Naive thymus-derived CD4-positive, alpha-beta T cell (primary cell): ENCODE results near the gene EZR. TPM values are rescaled to one million over a fixed set of nuclear protein-coding genes. Genes with fewer than 3 reads are reported as not detected.
A peak's percentile ranks its signal among the peaks of the same experiment; 100 is the strongest.

Experiments used
- ATAC-seq: fragments of 150-1000 bp; cut with Tn5 transposase; 2 replicates; pipeline ENCODE4 v1.10.0; 2021; ENCODE audit warnings: mild to moderate bottlenecking, moderate library complexity
- CTCF ChIA-PET: fragments of 350-600 bp; sonication (Branson Sonifier 250); formaldehyde crosslinking; loops from one replicate; lab custom pipeline; 2021; ENCODE audit warnings: antibody characterized with exemption; lab: Charles Lee
- POLR2A ChIA-PET: fragments of 350-600 bp; sonication (Branson Sonifier 250); formaldehyde crosslinking; loops from one replicate; lab custom pipeline; 2021; ENCODE audit warnings: antibody characterized with exemption, inconsistent platforms; lab: Charles Lee
- DNase-seq, 9 donors: peaks; one replicate each; pipeline versions ENCODE4 v3.0.0 to v3.0.0-alpha.2; 2020 to 2022; ENCODE audit warnings: mixed read lengths in 1 of 9
- H3K27ac ChIP-seq: one replicate; pipeline ENCODE4 v1.7.0; 2013; ENCODE audit warnings: mild to moderate bottlenecking, low read depth, low read length, moderate library complexity
- H3K27me3 ChIP-seq, 2 donors: one replicate each; pipeline ENCODE4 v1.7.0; 2013; ENCODE audit warnings: low read length in 2 of 2, mild to moderate bottlenecking in 2 of 2, moderate library complexity in 2 of 2; ENCODE audit not compliant: control insufficient read depth in 2 of 2, insufficient read depth in 2 of 2
- H3K36me3 ChIP-seq, 3 experiments: 1 replicate in 2 of 3; 2 replicates in 1 of 3; pipeline ENCODE4 v1.7.0; 2013; ENCODE audit warnings: low read length in 3 of 3, mild to moderate bottlenecking in 3 of 3, moderate library complexity in 1 of 3; ENCODE audit not compliant: insufficient read depth in 3 of 3, control insufficient read depth in 2 of 3
- H3K4me1 ChIP-seq, 2 donors: one replicate each; pipeline ENCODE4 v1.7.0; 2013; ENCODE audit warnings: low read length in 2 of 2, mild to moderate bottlenecking in 2 of 2, moderate library complexity in 1 of 2; ENCODE audit not compliant: control insufficient read depth in 2 of 2, insufficient read depth in 2 of 2
- H3K4me3 ChIP-seq: 2 replicates; pipeline ENCODE4 v1.7.0; 2013; ENCODE audit warnings: mild to moderate bottlenecking, low read length
- H3K9me3 ChIP-seq, 3 experiments: 1 replicate in 2 of 3; 2 replicates in 1 of 3; pipeline ENCODE4 v1.7.0; 2013; ENCODE audit warnings: low read length in 3 of 3; ENCODE audit not compliant: control insufficient read depth in 2 of 3
- H3K27ac Mint-ChIP-seq, 9 donors: one replicate each; pipeline ENCODE4 v1.8.0; 2020 to 2022; ENCODE audit warnings: mixed read lengths in 9 of 9, mild to moderate bottlenecking in 8 of 9, moderate library complexity in 5 of 9, inconsistent platforms in 2 of 9
- H3K27me3 Mint-ChIP-seq, 5 donors: one replicate each; pipeline ENCODE4 v1.8.0; 2021 to 2022; ENCODE audit warnings: mixed read lengths in 5 of 5, mild to moderate bottlenecking in 1 of 5
- H3K36me3 Mint-ChIP-seq, 5 donors: one replicate each; pipeline ENCODE4 v1.8.0; 2020 to 2022; ENCODE audit warnings: mixed read lengths in 5 of 5, mild to moderate bottlenecking in 3 of 5, inconsistent platforms in 1 of 5
- H3K4me1 Mint-ChIP-seq, 7 donors: one replicate each; pipeline ENCODE4 v1.8.0; 2020 to 2022; ENCODE audit warnings: mixed read lengths in 7 of 7, mild to moderate bottlenecking in 3 of 7, inconsistent platforms in 1 of 7
- H3K4me3 Mint-ChIP-seq, 10 donors: one replicate each; pipeline ENCODE4 v1.8.0; 2020 to 2022; ENCODE audit warnings: mild to moderate bottlenecking in 10 of 10, mixed read lengths in 10 of 10, moderate library complexity in 6 of 10, inconsistent platforms in 2 of 10
- H3K9me3 Mint-ChIP-seq, 11 donors: one replicate each; pipeline ENCODE4 v1.8.0; 2020 to 2022; ENCODE audit warnings: mixed read lengths in 11 of 11, mild to moderate bottlenecking in 4 of 11, inconsistent platforms in 1 of 11, moderate library complexity in 1 of 11
- intact Hi-C, 2 donors: fragments of 100-400 bp; cut with micrococcal nuclease; formaldehyde crosslinking; loops; one replicate each; pipeline ENCODE4 v1.15.1; 2023
- polyA plus RNA-seq, 2 donors: library from polyadenylated mRNA; unstranded; fragments of 300-500 nt; fragmentation: Illumina TruSeq; gene quantifications; one replicate each; pipeline ENCODE4 v1.2.3, GENCODE V29; 2021
- total RNA-seq, 6 experiments: library from RNA in 5 of 6; stranded (reverse) in 5 of 6; gene quantifications; 1 replicate in 5 of 6; 2 replicates in 1 of 6; pipeline ENCODE4 v1.2.3 and lab custom pipeline; 2021 to 2026

EZR gene
- total and polyA plus RNA-seq, 7 experiments from 2014 or later: 115 to 201 (median 140) TPM

GRCh38 chr6:158817728-158818580 is 1.2 kb downstream of the EZR start:
- ATAC-seq: peak; percentile 76
- no peaks in the 10 kb centered on the region for H3K27me3 ChIP-seq
- H3K27ac ChIP-seq: peak overlapping the region; percentile 99
- peaks cover 31 to 38% of the 10 kb centered on the region in 2 donors for H3K4me1 ChIP-seq
- no peaks in the 10 kb centered on the region for H3K27me3 Mint-ChIP-seq
- H3K4me3 ChIP-seq: peak overlapping the region; percentile 83
- CTCF ChIA-PET: interaction anchor here (0.8 to 1.3 kb wide), 3 partner anchors 25 to 51 kb away, joined by 3 to 5 read pairs (median 4); no protein-coding TSS in a partner anchor
- H3K36me3 Mint-ChIP-seq: peaks cover 7 to 38% (median 10%) of the 10 kb centered on the region in 5 donors
- peak; percentile 52 to 89 (median 72) for DNase-seq
- peaks cover 0 to 5% (median 3%) of the 10 kb centered on the region in 11 donors for H3K9me3 Mint-ChIP-seq
- POLR2A ChIA-PET: interaction anchor here (0.6 to 2.2 kb wide), 9 partner anchors 9 to 287 kb away, joined by 3 to 21 read pairs (median 5); no protein-coding TSS in a partner anchor
- H3K9me3 ChIP-seq: no peaks in the 10 kb centered on the region
- H3K27ac Mint-ChIP-seq: peak overlapping the region; percentile 91 to 99 (median 97)
- H3K36me3 ChIP-seq: peaks cover 0 to 4% (median 0%) of the 10 kb centered on the region in 3 experiments
- intact Hi-C loops: loop anchor here (1.0 to 10.0 kb wide), 15 partner anchors 9 to 907 kb away; partner anchors contain the start of genes SOD2 (in 1 of the 2), SYTL3 (in 1 of the 2) and WTAP (in 1 of the 2)
- H3K4me1 Mint-ChIP-seq: peaks cover 43 to 60% (median 51%) of the 10 kb centered on the region in 7 donors
- H3K4me3 Mint-ChIP-seq: peak overlapping the region; percentile 91 to 99 (median 96)

- H3K4me1 Mint-ChIP-seq: peaks cover 47 to 65% (median 59%) of the 10 kb centered on the region in 7 donors
- H3K27ac Mint-ChIP-seq: peak overlapping the region; percentile 88 to 99 (median 97)
- H3K4me3 Mint-ChIP-seq: peak overlapping the region; percentile 91 to 99 (median 96)
- Histone ChIP-seq H3K9me3 (no peaks in the 10 kb centered on the region), H3K27me3 (no peaks in the 10 kb centered on the region), H3K4me1 (peaks cover 40 to 47% of the 10 kb centered on the region in 2 donors), H3K27ac (peak overlapping the region; percentile 99), H3K4me3 (peak overlapping the region; percentile 83), H3K36me3 (peaks cover 0 to 4% (median 0%) of the 10 kb centered on the region in 3 experiments)
- no peak for ATAC-seq
- peak in 8 of 9 donors; percentile 21 to 48 (median 38) for DNase-seq
- no peaks in the 10 kb centered on the region for H3K27me3 Mint-ChIP-seq
- intact Hi-C loops: loop anchor here (1.0 to 10.0 kb wide), 8 partner anchors 8 to 908 kb away; partner anchors contain the start of genes SOD2 (in 1 of the 2), SYTL3 (in 1 of the 2) and WTAP (in 1 of the 2)
- ChIA-PET POLR2A (interaction anchor here (0.6 to 2.2 kb wide), 10 partner anchors 8 to 287 kb away, joined by 3 to 21 read pairs (median 4); no protein-coding TSS in a partner anchor), CTCF (interaction anchor here (0.6 to 1.3 kb wide), 4 partner anchors 24 to 110 kb away, joined by 3 to 5 read pairs (median 4); no protein-coding TSS in a partner anchor)
- H3K36me3 Mint-ChIP-seq: peaks cover 10 to 43% (median 13%) of the 10 kb centered on the region in 5 donors
- peaks cover 0 to 6% (median 4%) of the 10 kb centered on the region in 11 donors for H3K9me3 Mint-ChIP-seq
Observed at GRCh38 chr6:158816803-158817727, 2.1 kb downstream of the EZR start.

- Mint-ChIP-seq H3K4me1 (peaks cover 47 to 72% (median 67%) of the 10 kb centered on the region in 7 donors), H3K36me3 (peaks cover 10 to 43% (median 12%) of the 10 kb centered on the region in 5 donors), H3K4me3 (peak overlapping the region; percentile 91 to 99 (median 96)), H3K27ac (peak overlapping the region; percentile 88 to 99 (median 97)), H3K9me3 (peaks cover 0 to 6% (median 2%) of the 10 kb centered on the region in 11 donors), H3K27me3 (no peaks in the 10 kb centered on the region)
- Histone ChIP-seq H3K36me3 (peaks cover 0 to 4% (median 0%) of the 10 kb centered on the region in 3 experiments), H3K4me1 (peaks cover 47 to 50% of the 10 kb centered on the region in 2 donors), H3K27me3 (no peaks in the 10 kb centered on the region), H3K4me3 (peak overlapping the region; percentile 83), H3K9me3 (no peaks in the 10 kb centered on the region), H3K27ac (peak overlapping the region; percentile 99)
- intact Hi-C loops: loop anchor here in 1 of 2 donors (1.0 to 10.0 kb wide), 7 partner anchors 14 to 908 kb away; partner anchors contain the start of genes SOD2, SYTL3 and WTAP
- DNase-seq (no peak), ATAC-seq (no peak)
- ChIA-PET POLR2A (interaction anchor here (0.6 to 2.2 kb wide), 3 partner anchors 53 to 385 kb away, joined by 3 to 21 read pairs (median 3); no protein-coding TSS in a partner anchor), CTCF (interaction anchor here (0.5 kb wide), 1 partner anchor 103 kb away, joined by 4 read pairs; no protein-coding TSS in a partner anchor)
Observed at GRCh38 chr6:158816329-158816728, 2.8 kb downstream of the EZR start.

GRCh38 chr6:158815907-158816306 is 3.3 kb downstream of the EZR start:
- Mint-ChIP-seq H3K36me3 (peaks cover 9 to 43% (median 12%) of the 10 kb centered on the region in 5 donors), H3K27me3 (no peaks in the 10 kb centered on the region), H3K4me3 (peak overlapping the region; percentile 91 to 99 (median 96)), H3K9me3 (peaks cover 0 to 6% (median 0%) of the 10 kb centered on the region in 11 donors), H3K27ac (peak overlapping the region; percentile 88 to 99 (median 97)), H3K4me1 (peaks cover 48 to 76% (median 71%) of the 10 kb centered on the region in 7 donors)
- ChIA-PET CTCF (interaction anchor here (0.5 kb wide), 1 partner anchor 103 kb away, joined by 4 read pairs; no protein-coding TSS in a partner anchor), POLR2A (interaction anchor here (0.6 to 2.2 kb wide), 3 partner anchors 54 to 385 kb away, joined by 3 to 21 read pairs (median 3); no protein-coding TSS in a partner anchor)
- Histone ChIP-seq H3K27me3 (no peaks in the 10 kb centered on the region), H3K9me3 (no peaks in the 10 kb centered on the region), H3K36me3 (peaks cover 0 to 4% (median 0%) of the 10 kb centered on the region in 3 experiments), H3K27ac (peak overlapping the region; percentile 99), H3K4me1 (peaks cover 50% of the 10 kb centered on the region in 2 donors), H3K4me3 (peak overlapping the region; percentile 83)
- DNase-seq (peak in 2 of 9 donors; percentile 25 to 28), ATAC-seq (no peak)
- intact Hi-C loops: loop anchor here in 1 of 2 donors (1.0 to 10.0 kb wide), 7 partner anchors 13 to 909 kb away; partner anchors contain the start of genes SOD2, SYTL3 and WTAP

DNA sequence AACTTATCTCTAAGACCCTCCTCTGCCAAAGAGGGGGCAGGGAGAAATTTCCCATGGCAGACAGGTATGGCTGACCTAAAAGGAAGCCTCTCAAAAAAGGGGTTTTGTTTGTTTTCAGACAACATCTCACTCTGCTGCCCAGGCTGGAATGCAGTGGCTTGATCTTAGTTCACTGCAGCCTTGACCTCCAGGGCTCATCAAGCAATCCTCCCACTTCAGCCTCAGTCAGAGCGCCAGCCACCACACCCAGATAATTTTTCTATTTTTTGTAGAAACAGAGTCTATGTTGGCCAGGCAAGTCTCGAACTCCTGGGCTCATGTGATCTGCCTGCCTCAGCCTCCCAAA is 3.8 kb downstream of the EZR start:
- Mint-ChIP-seq H3K27ac (peak overlapping the region; percentile 88 to 98 (median 96)), H3K9me3 (peaks cover 0 to 6% (median 0%) of the 10 kb centered on the region in 11 donors), H3K4me3 (peak overlapping the region; percentile 72 to 99 (median 96)), H3K36me3 (peaks cover 9 to 45% (median 13%) of the 10 kb centered on the region in 5 donors), H3K27me3 (no peaks in the 10 kb centered on the region), H3K4me1 (peaks cover 53 to 82% (median 76%) of the 10 kb centered on the region in 7 donors)
- peak overlapping the region; percentile 99 for H3K27ac ChIP-seq
- H3K4me3 ChIP-seq: peak overlapping the region; percentile 29
- DNase-seq: no peak
- no peaks in the 10 kb centered on the region for H3K9me3 ChIP-seq
- peaks cover 0 to 4% (median 0%) of the 10 kb centered on the region in 3 experiments for H3K36me3 ChIP-seq
- intact Hi-C loops: loop anchor here in 1 of 2 donors (5.0 to 10.0 kb wide), 4 partner anchors 93 to 909 kb away; partner anchors contain the start of genes SOD2, SYTL3 and WTAP
- ATAC-seq: no peak
- ChIA-PET POLR2A (interaction anchor here (1.6 kb wide), 1 partner anchor 22 kb away, joined by 5 read pairs; no protein-coding TSS in a partner anchor), CTCF (interaction anchor here (1.5 kb wide), 1 partner anchor 15 kb away, joined by 5 read pairs; no protein-coding TSS in a partner anchor)
- peaks cover 53 to 56% of the 10 kb centered on the region in 2 donors for H3K4me1 ChIP-seq
- no peaks in the 10 kb centered on the region for H3K27me3 ChIP-seq
